Cardiac fibroblast (primary cell): Measurements from ENCODE around the gene TRA2A.
"Not testable (repeated sequence)": the region's sequence is repeated elsewhere in the genome, so short reads cannot be mapped to it uniquely, and the experiment has no call there.

Experiments used
- DNase-seq, 2 donors: peaks; one replicate each; pipeline versions ENCODE4 v3.0.0 to v3.0.0-alpha.2; 2010; ENCODE audit warnings: low read depth in 2 of 2
- H3K4me3 ChIP-seq, 2 donors: replicated peaks in 1 of 2; 1 replicate in 1 of 2; 2 replicates in 1 of 2; pipeline ENCODE4 v1.5.1; 2011; ENCODE audit warnings: low read depth in 2 of 2, low read length in 2 of 2, mild to moderate bottlenecking in 2 of 2, moderate library complexity in 1 of 2
- CTCF ChIP-seq: IDR thresholded peaks from one replicate; pipeline ENCODE4 v1.5.1; 2011; ENCODE audit warnings: low read depth, mild to moderate bottlenecking, low read length, inconsistent platforms

The TRA2A gene

GRCh38 chr7:23531050-23531793, 559 bp downstream of the TRA2A start:
- DNase-seq, result peak; percentile 70
- TF ChIP-seq CTCF, result no peak
- peak overlapping the region; percentile 67 to 97 for H3K4me3 ChIP-seq

GRCh38 chr7:23530405-23530804, 1.4 kb downstream of the TRA2A start:
- TF ChIP-seq CTCF, result no peak
- H3K4me3 ChIP-seq, result peak overlapping the region; percentile 67 to 97
- peak; percentile 54 to 59 for DNase-seq

- TF ChIP-seq CTCF, result no peak
- DNase-seq, result no peak
- peak overlapping the region in 1 of 2 donors; percentile 67 for H3K4me3 ChIP-seq
Measured at GRCh38 chr7:23529262-23529859, 2.4 kb downstream of the TRA2A start.

- not testable (repeated sequence) for H3K4me3 ChIP-seq, DNase-seq
Measured at GRCh38 chr7:23525611-23526010, 6.2 kb downstream of the TRA2A start.

- TF ChIP-seq CTCF, result no peak
- no peak for DNase-seq
- H3K4me3 ChIP-seq, result no peak overlapping the region
Measured at GRCh38 chr7:23524473-23524872, 7.3 kb downstream of the TRA2A start.

- no peak for TF ChIP-seq CTCF
- no peak for DNase-seq
- no peak overlapping the region for H3K4me3 ChIP-seq
Measured at GRCh38 chr7:23523486-23524075, 8.2 kb downstream of the TRA2A start.

- H3K4me3 ChIP-seq, result no peak overlapping the region
- no peak for DNase-seq
- TF ChIP-seq CTCF, result peak; percentile 6
Measured at GRCh38 chr7:23520582-23520981, 11.2 kb downstream of the TRA2A start.
